HepG2 (cell line): Measurements from ENCODE around the gene TAS2R19. TPM values are rescaled to one million over a fixed set of nuclear protein-coding genes. Genes with fewer than 3 reads are reported as not detected.

Experiments used
- CTCF ChIP-seq: sonication (generic); formaldehyde crosslinking; IDR thresholded peaks from 2 replicates; pipeline ENCODE4 v1.5.0; 2020; ENCODE audit warnings: mild to moderate bottlenecking, missing genetic modification reagents, moderate library complexity
- DNMT1 ChIP-seq: sonication (generic); formaldehyde crosslinking; IDR thresholded peaks from 2 replicates; pipeline ENCODE4 v1.5.1; 2020; ENCODE audit warnings: mild to moderate bottlenecking, missing genetic modification reagents
- FOXP4 ChIP-seq: sonication (generic); formaldehyde crosslinking; IDR thresholded peaks from 2 replicates; pipeline ENCODE4 v1.4.0; 2020; ENCODE audit warnings: missing genetic modification reagents
- GATA4 ChIP-seq: sonication (generic); IDR thresholded peaks from 2 replicates; pipeline ENCODE4 v1.6.1; 2016; ENCODE audit warnings: antibody characterized with exemption, low read depth, borderline replicate concordance
- GMEB1 ChIP-seq: sonication (generic); formaldehyde crosslinking; IDR thresholded peaks from 2 replicates; pipeline ENCODE4 v1.5.1; 2020; ENCODE audit warnings: missing genetic modification reagents, mild to moderate bottlenecking, borderline replicate concordance
- KDM4B ChIP-seq: sonication (generic); formaldehyde crosslinking; IDR thresholded peaks from 2 replicates; pipeline ENCODE4 v1.4.0; 2020; ENCODE audit warnings: missing genetic modification reagents
- MAF1 ChIP-seq: sonication (generic); formaldehyde crosslinking; IDR thresholded peaks from 2 replicates; pipeline ENCODE4 v1.5.0; 2020; ENCODE audit warnings: missing genetic modification reagents, borderline replicate concordance
- PAXIP1 ChIP-seq: sonication (generic); formaldehyde crosslinking; conservative IDR thresholded peaks from 2 replicates; pipeline ENCODE4 v1.4.0; 2020; ENCODE audit warnings: mild to moderate bottlenecking, missing genetic modification reagents, moderate library complexity
- PCBP1 ChIP-seq: fragments of 200-400 bp; formaldehyde crosslinking; IDR thresholded peaks from 2 replicates; pipeline ENCODE4 v1.6.1; 2017; ENCODE audit warnings: mild to moderate bottlenecking, low read depth, low read length, borderline replicate concordance
- PREB ChIP-seq: sonication (generic); formaldehyde crosslinking; IDR thresholded peaks from 2 replicates; pipeline ENCODE4 v1.4.0; 2020; ENCODE audit warnings: missing genetic modification reagents
- RCOR2 ChIP-seq: IDR thresholded peaks from 2 replicates; pipeline ENCODE4 v1.6.1; 2016; ENCODE audit warnings: missing biosample characterization, missing genetic modification reagents
- RELA ChIP-seq: sonication (generic); formaldehyde crosslinking; IDR thresholded peaks from 2 replicates; pipeline ENCODE4 v1.4.0; 2020; ENCODE audit warnings: missing genetic modification reagents
- SP2 ChIP-seq: sonication (generic); formaldehyde crosslinking; IDR thresholded peaks from 2 replicates; pipeline ENCODE4 v1.5.1; 2020; ENCODE audit warnings: mild to moderate bottlenecking, missing genetic modification reagents
- ZNF510 ChIP-seq: sonication (generic); formaldehyde crosslinking; IDR thresholded peaks from 2 replicates; pipeline ENCODE4 v1.4.0; 2020; ENCODE audit warnings: low read depth, mild to moderate bottlenecking, missing genetic modification reagents
- ZZZ3 ChIP-seq: sonication (generic); formaldehyde crosslinking; IDR thresholded peaks from 2 replicates; pipeline ENCODE4 v1.4.0; 2020; ENCODE audit warnings: missing genetic modification reagents, mild to moderate bottlenecking, borderline replicate concordance
- polyA plus RNA-seq, 8 experiments: library from polyadenylated mRNA; depleted of rRNA in 3 of 8; stranded (reverse) in 7 of 8; unstranded in 1 of 8; fragments of >200 nt; fragmentation: Illumina TruSeq in 4 of 8; extraction: Trizol in 4 of 8; gene quantifications; 2 replicates each; pipeline versions ENCODE4 v1.2.1 to v1.2.3, GENCODE V29; 2011 to 2016; ENCODE audit warnings: low read depth in 4 of 8, missing spikeins in 1 of 8, mixed read lengths in 1 of 8; ENCODE audit not compliant: insufficient read depth in 1 of 8
- total RNA-seq, 5 experiments: library from RNA; depleted of rRNA; stranded (reverse); fragments of >200 nt; fragmentation: Illumina TruSeq; extraction: Trizol; gene quantifications; 2 replicates each; pipeline ENCODE4 v1.2.3, GENCODE V29; 2016; ENCODE audit warnings: low read depth in 1 of 5
- TF ChIP-seq, protein P1 (sequence below): sonication (generic); formaldehyde crosslinking; IDR thresholded peaks from 2 replicates; pipeline ENCODE4 v1.5.0; 2020; ENCODE audit warnings: missing genetic modification reagents
- TF ChIP-seq, protein P2 (sequence below): sonication (generic); formaldehyde crosslinking; conservative IDR thresholded peaks from 2 replicates; pipeline ENCODE4 v1.8.0; 2022; ENCODE audit warnings: missing genetic modification reagents

Gene TAS2R19
- total and polyA plus RNA-seq, 2 of the 13 experiments (the other 11 are each of a cell fraction or from before 2014, with no cell fraction given), result 0.62 to 5.3 TPM

- 0 out of 2 replicates have a peak, but pooled peaks have one; percentile 25 for TF ChIP-seq PAXIP1 (CRISPR knock-in tag)
- no peak for TF ChIP-seq GMEB1 (CRISPR knock-in tag)
- TF ChIP-seq, protein P1, sequence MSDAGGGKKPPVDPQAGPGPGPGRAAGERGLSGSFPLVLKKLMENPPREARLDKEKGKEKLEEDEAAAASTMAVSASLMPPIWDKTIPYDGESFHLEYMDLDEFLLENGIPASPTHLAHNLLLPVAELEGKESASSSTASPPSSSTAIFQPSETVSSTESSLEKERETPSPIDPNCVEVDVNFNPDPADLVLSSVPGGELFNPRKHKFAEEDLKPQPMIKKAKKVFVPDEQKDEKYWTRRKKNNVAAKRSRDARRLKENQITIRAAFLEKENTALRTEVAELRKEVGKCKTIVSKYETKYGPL (CRISPR knock-in tag), result no peak
- no peak for TF ChIP-seq CTCF (CRISPR knock-in tag)
- no peak for TF ChIP-seq SP2 (CRISPR knock-in tag)
- no peak for TF ChIP-seq ZNF510
- no peak for TF ChIP-seq DNMT1 (CRISPR knock-in tag)
- no peak for TF ChIP-seq MAF1 (CRISPR knock-in tag)
- no peak for TF ChIP-seq RELA
- peak; percentile 62 for TF ChIP-seq FOXP4
- no peak for TF ChIP-seq PREB (CRISPR knock-in tag)
- TF ChIP-seq GATA4, result no peak
- no peak for TF ChIP-seq PCBP1
- TF ChIP-seq ZZZ3 (CRISPR knock-in tag), result no peak
- peak; percentile 56; the same call in 1 of the 2 replicates for TF ChIP-seq RCOR2 (CRISPR knock-in tag)
- TF ChIP-seq KDM4B (CRISPR knock-in tag), result no peak
- TF ChIP-seq, protein P2, sequence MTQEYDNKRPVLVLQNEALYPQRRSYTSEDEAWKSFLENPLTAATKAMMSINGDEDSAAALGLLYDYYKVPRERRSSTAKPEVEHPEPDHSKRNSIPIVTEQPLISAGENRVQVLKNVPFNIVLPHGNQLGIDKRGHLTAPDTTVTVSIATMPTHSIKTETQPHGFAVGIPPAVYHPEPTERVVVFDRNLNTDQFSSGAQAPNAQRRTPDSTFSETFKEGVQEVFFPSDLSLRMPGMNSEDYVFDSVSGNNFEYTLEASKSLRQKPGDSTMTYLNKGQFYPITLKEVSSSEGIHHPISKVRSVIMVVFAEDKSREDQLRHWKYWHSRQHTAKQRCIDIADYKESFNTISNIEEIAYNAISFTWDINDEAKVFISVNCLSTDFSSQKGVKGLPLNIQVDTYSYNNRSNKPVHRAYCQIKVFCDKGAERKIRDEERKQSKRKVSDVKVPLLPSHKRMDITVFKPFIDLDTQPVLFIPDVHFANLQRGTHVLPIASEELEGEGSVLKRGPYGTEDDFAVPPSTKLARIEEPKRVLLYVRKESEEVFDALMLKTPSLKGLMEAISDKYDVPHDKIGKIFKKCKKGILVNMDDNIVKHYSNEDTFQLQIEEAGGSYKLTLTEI, result no peak
These were observed 49.0 kb upstream of the TAS2R19 start (continued) for GRCh38 chr12:11071414-11071813.
